HCT116 (cell line): Measurements from ENCODE around the gene ASCL2.

Experiments used
- CEBPB ChIP-seq: IDR thresholded peaks from 2 replicates; pipeline ENCODE4 v1.6.1; 2012; ENCODE audit warnings: low read depth
- CTCF ChIP-seq, 3 experiments: fragments of 200-600 bp in 1 of 3; sonication (generic) in 1 of 3; IDR thresholded peaks in 2 of 3; conservative IDR thresholded peaks in 1 of 3; 2 replicates each; pipeline ENCODE4 v1.5.1; 2012 to 2017; ENCODE audit warnings: low read depth in 2 of 3, low read length in 2 of 3, antibody characterized with exemption in 1 of 3, borderline replicate concordance in 1 of 3, control low read depth in 1 of 3, mild to moderate bottlenecking in 1 of 3, mixed read lengths in 1 of 3, mixed run types in 1 of 3, moderate library complexity in 1 of 3; ENCODE audit not compliant: insufficient read depth in 1 of 3
- EGR1 ChIP-seq: IDR thresholded peaks from 2 replicates; pipeline ENCODE4 v1.6.1; 2012; ENCODE audit warnings: low read depth
- EZH2 ChIP-seq: fragments of 200-600 bp; sonication (generic); IDR thresholded peaks from 2 replicates; pipeline ENCODE4 v1.6.1; 2017; ENCODE audit warnings: antibody characterized with exemption, mixed run types
- EZH2phosphoT487 ChIP-seq: fragments of 200-600 bp; IDR thresholded peaks from 2 replicates; pipeline ENCODE4 v1.6.1; 2018; ENCODE audit warnings: antibody characterized with exemption, borderline replicate concordance
- JUND ChIP-seq: IDR thresholded peaks from 2 replicates; pipeline ENCODE4 v1.6.1; 2012
- POLR2AphosphoS5 ChIP-seq: IDR thresholded peaks from 2 replicates; pipeline ENCODE4 v1.6.1; 2011; ENCODE audit warnings: mild to moderate bottlenecking, low read depth, low read length, moderate library complexity
- RAD21 ChIP-seq: IDR thresholded peaks from 2 replicates; pipeline ENCODE4 v1.6.1; 2012; ENCODE audit warnings: low read depth, mild to moderate bottlenecking
- SRF ChIP-seq: IDR thresholded peaks from 2 replicates; pipeline ENCODE4 v1.6.1; 2012; ENCODE audit warnings: low read depth
- TCF7L2 ChIP-seq: IDR thresholded peaks from 2 replicates; pipeline ENCODE4 v1.7.0; 2011; ENCODE audit warnings: borderline replicate concordance, inconsistent platforms; ENCODE audit not compliant: insufficient read depth, insufficient read length; ENCODE audit errors: extremely low read depth
- YY1 ChIP-seq: IDR thresholded peaks from 2 replicates; pipeline ENCODE4 v1.6.1; 2011; ENCODE audit warnings: low read length, low read depth, moderate library complexity, mild to moderate bottlenecking; ENCODE audit not compliant: insufficient replicate concordance; ENCODE audit errors: extremely low read depth
- ZNF274 ChIP-seq: fragments of 200-500 bp; sonication (Bioruptor generic); IDR thresholded peaks from 2 replicates; pipeline ENCODE4 v1.6.1; 2014; ENCODE audit warnings: mild to moderate bottlenecking, low read depth, low read length, inconsistent platforms
- TF ChIP-seq, protein P1 (sequence below): IDR thresholded peaks from 2 replicates; pipeline ENCODE4 v1.6.1; 2012

GRCh38 chr11:2223153-2223794 is 47.1 kb downstream of the ASCL2 start:
- TF ChIP-seq CTCF (IDR thresholded peaks at IDR 0.05 in 2 of 3, conservative IDR thresholded peaks at IDR 0.05 in 1 of 3; ENCODE audit: borderline replicate concordance in 1 of 3, insufficient read depth in 1 of 3, low read depth in 2 of 3, low read length in 2 of 3) (no peak), EGR1 (no peak), RAD21 (no peak), SRF (no peak), YY1 (no peak), POLR2AphosphoS5 (no peak), CEBPB (no peak), JUND (no peak), EZH2 (no peak), ZNF274 (no peak), TCF7L2 (no peak), EZH2phosphoT487 (no peak)
- TF ChIP-seq, protein P1, sequence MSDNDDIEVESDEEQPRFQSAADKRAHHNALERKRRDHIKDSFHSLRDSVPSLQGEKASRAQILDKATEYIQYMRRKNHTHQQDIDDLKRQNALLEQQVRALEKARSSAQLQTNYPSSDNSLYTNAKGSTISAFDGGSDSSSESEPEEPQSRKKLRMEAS = no peak
